ENCODE measurements around the gene MAFG.
"Not testable (repeated sequence)": the region's sequence is repeated elsewhere in the genome, so short reads cannot be mapped to it uniquely, and the experiment has no call there.

The MAFG gene

DNA sequence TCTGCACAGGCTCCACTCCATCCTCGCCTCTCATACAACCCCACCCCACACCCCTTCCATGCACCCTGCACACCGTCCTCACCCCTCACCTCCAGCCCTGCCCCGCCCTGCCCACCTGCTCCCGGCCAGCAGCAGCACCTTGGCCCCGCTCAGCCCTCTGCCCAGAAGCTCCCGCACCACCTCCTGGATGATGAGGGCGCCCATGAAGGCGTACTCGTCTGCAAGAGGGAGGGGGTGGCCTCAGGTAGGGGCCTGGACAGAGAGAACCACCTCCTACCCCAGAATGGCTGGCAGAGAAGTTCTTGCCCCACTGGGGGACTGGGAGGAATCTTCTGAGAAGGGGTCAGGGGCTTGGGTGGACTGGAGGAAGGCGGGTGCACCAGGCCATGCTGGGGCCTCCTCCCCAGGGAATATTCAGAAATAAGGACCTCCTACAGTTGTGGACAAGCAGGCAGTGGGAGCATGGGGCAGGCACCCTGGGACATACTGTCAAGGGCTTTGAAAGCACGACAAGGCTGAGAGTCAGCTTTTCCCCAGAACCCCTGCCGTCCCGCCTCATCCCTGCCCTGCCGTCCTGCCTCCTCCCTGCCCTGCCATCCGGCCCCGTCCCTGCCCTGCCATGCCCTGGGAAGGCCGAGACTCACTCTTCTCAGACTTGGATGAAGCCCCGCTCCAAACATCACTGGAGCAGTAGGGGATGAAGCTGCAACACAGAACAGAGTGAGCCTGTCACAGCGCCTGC, 30.3 kb upstream of the MAFG start:
- no peak for FAIRE-seq

DNA sequence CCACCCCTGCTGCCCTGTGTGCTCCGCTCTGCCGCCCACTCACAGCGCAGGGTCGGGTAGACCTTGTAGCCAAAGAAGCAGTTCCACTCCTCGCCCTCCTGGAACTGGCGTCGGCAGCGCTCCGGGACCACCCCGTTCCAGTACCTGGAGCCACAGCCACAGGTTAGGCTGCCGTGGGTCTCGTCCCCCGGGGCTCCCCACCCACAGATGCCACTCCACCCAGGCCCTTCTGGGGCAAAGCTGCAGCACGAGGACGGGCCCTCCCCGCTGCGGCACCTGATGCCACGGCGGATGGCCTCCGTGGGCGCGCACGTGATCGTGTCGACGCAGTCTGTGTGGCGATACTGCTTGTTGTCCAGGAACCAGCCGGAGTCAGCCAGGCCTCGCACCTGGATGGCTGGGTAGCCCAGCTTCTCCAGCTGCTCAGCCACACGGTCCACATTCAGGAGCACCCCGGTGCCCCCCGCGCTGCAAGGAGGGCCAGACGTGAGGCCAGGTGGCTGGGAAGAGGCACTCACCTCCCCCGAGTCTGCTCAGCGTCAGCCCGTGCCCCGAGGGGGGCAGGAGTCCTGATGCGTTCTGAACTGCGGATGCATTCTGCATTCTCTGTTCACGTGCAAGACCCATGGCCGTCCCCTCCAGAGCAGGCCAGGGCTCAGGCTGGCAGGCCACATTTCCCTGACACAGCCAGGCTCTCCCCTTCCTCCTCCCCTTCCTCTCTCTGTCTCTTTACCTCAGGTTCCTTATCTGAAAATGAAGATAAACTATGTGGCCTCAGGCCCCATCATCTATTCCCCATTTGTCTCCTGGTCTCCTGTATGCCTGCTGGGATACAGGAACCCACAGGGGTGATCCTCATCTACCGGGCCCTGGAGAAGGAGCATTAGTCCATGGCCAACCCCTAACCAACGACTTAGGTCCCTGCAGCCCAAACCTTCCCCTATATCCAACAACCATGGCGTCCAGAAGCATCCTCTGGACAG, 29.4 kb upstream of the MAFG start:
- FAIRE-seq: no peak

DNA sequence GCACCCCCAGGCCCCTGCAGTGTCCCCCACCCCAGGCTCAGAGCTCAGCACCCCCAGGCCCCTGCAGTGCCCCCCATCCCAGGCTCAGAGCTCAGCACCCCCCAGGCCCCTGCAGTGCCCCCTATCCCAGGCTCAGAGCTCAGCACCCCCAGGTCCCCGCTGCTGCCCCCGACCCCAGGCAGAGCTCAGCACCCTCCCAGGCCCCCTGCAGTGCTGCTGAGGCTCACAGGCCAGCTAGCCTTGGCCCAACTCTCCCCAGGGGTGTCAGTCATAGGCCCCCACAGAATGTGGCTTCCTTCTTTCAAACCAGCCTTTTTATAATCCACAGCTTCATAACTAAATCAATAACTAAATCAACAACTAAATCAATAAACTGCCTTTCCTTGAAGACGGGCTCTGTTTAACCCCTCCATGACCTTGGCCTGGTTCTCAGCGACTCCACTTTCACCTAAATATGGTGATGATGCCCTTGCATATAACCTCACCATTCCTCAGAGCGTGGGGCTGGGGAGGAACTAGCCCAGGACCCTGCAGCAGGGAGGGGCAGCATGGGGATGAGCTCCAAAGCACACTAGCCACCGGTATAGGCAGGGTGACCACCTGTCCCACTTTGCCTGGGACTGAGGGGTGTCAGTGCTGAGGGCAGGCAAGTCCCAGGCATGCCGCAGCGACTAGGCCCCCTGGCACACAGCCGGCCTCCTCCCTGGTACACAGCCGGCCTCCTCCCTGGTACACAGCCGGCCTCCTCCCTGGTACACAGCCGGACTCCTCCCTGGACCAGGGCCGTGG, 28.4 kb upstream of the MAFG start:
- FAIRE-seq: no peak

DNA sequence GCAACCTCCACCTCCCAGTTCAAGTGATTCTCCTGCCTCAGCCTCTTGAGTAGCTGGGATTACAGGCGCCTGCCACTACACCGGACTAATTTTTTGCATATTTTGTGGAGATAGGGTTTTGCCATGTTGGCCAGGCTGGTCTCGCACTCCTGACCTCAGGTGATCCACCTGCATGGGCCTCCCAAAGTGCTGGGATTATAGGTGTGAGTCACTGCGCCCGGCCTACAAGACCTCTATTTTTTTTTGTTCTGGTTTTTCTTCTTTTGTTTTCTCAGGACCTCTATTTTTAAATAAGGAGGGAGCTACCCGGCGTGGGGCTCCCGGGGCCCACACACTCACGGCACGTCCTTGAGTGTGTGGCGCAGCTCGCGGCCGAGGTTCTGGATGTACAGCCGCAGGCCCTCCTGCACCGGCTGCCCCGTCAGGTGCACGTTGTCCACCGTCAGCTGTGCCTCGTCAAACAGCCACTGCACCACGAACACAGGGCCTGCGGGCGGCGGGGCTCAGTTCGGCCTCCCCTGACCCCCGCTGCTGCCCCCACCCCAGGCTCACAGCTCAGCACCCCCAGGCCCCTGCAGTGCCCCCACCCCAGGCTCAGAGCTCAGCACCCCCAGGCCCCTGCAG, 27.6 kb upstream of the MAFG start:
- no peak for FAIRE-seq

DNA sequence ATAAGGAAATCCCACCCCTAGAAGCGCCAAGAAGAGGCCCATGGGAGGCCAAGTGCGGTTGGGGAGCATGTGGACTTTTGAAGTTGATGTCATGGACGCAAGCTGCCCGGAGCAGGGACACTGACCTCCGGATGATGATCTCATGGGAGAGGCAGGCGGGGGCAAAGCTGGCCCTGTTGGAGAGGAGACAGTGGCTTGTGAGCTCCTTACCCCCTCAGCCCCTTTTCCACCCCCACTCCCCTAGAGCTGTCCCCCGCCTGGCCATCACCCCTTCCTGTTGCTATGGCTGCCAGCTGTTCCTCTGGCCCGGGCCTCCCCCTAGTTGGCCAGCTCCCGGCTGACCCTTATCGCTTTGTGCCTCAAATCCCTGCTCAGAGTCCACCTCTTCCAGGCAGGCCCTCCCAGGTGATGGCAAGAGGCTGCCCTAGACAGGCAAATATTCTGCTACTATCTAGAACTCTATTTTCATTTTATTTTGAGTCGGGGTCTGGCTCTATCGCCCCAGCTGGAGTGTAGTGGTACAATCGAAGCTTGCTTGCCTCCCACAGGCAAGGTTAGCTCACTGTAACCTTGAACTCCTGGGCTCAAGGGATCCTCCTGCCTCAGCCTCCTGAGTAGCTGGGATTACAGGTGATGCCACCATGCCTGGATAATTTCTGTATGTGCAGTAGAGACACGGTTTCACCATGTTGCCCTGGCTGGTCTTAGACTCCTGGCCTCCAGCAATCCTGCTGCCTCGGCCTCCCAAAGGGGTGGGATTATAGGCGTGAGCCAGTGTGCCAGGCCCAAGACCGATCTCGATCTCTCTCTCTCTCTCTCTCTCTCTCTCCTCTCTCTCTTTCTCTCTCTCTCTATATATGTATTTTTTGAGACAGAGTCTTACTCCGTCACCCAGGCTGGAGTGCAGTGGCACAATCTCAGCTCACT, 26.9 kb upstream of the MAFG start:
- FAIRE-seq: no peak

- not testable (repeated sequence) for FAIRE-seq
Measured at GRCh38 chr17:81953443-81953842, 25.9 kb upstream of the MAFG start.

DNA sequence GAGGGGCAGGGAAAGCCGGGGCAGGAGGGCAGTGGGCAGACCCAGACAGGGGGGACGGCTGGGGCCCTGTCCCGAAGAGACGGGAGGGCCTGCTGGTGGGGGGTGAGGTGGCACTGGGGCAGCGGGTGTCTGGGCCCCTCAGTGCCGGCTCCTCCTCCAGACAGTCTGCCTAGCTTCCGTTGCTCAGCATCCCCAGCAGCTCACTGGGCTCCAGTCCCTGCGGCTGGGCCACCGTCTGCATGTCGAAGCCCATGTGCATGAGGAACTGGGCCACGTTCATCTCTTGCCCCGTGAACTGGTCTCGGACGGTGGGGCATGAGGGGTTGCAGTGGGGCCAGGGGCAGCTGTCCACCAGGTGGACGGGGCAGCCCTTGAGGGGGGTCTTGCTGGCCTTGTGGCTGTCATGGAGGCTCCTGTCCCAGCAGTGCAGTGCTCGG, 25.3 kb upstream of the MAFG start:
- FAIRE-seq: no peak

GRCh38 chr17:81951785-81952684, 24.5 kb upstream of the MAFG start:
- FAIRE-seq: no peak

DNA sequence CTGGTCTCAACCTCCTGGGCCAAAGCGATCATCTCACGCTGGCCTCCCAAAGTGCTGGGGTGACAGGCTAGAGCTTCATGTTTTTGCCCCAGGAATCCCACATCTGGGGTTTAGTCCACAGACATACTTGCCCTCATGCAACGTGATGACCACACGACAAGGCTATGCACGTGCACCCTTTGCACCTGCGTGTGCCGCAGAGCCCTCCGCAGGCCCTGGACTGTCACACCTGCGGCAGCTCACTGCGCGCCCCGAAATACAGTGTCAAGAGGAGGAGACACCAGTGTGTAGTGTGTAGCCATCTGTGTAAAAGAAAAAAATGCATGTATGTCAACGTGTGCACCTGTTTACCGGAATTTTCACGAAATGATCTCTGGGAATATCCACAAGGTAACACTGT, 23.0 kb upstream of the MAFG start:
- no peak for FAIRE-seq

DNA sequence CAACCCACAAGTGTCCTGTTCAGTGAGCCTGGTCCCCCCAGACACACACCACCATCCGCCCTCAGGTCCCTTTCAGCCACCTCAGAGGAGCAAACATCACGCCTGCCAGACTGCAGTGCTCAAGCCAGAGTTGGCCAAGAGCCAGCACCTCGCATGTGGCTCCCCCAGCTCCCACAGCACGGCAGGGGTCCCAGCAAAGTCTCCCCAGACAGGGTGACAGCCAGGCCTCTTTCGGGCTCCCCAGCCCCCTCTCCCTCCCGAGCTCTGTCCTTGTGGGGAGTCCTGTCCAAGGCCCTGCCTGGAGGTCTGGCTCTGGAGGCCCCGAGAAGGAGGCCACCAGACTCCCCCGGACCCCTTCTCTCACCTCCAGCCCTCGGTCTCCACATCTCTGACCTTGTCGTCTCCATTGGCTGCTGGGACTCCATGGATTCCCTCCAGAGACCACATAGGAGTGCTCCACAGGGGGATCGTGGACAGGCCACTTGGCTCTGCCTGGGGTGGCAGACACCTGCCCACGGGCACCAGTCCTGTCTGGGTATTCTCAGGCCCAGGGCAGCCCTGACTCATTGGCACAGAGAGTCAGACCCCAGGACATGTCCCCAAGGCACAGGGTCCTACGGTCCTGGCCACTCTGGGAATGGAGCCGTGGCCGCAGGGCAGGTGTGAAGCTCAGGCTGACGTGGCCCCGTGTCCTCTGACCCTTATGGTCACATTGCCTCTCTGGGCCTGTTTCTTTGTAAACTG, 21.3 kb upstream of the MAFG start:
- no peak for FAIRE-seq

- FAIRE-seq: no peak
Measured at GRCh38 chr17:81947189-81947588, 19.7 kb upstream of the MAFG start, which contains the start of gene MYADML2. TSS of gene MYADML2 (minus strand) at chr17:81947233. CDS start at chr17:81941741, 5,492 bp downstream.

- FAIRE-seq: no peak
Measured at GRCh38 chr17:81944858-81945257, 17.3 kb upstream of the MAFG start.

GRCh38 chr17:81942167-81942553, 14.6 kb upstream of the MAFG start:
- FAIRE-seq: no peak

GRCh38 chr17:81941484-81942166, 14.1 kb upstream of the MAFG start:
- FAIRE-seq: no peak

DNA sequence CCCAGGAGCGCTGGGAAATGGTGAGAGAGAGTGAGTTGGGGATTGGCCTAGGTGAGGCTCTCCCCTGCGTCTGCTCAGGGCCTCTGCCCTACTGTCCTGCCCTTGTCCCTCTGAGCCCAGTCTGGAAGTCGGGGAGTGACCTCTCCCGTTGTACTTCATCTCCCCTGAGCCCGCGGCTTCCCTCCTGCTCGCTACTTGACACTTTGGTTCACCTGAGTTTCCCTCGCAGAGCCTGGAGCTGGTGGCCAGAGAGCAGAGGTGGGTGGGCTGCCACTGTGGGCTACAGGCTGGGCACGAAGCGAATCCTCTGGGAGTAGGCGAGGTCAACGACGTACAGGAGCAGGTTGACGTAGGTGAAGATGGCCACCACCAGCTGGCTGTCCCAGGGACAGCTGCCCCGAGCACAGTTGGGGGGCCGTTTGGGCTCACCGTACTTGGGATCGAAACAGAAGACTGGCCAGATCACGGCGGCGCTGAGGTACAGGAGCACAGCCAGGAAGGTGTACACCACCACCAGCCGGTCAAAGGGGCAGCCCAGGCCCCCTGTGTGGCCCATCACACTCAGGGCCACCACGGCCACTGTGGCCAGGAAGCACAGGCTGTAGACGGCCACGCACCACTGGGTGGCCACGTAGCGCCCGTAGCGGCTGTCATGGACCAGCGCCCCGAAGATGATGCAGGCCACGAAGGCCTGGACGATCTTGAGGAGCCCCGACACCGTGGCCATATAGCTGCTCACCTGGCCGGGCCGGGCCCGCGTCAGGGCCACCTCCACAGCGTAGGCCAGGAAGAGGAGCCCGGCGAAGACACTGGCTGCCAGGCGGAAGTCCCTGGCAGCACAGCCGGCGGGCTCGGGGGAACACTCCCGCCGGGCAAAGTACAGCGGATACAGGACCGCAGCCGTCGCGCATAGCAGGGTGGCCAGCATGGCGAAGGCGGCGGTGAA, 13.3 kb upstream of the MAFG start:
- no peak for FAIRE-seq

GRCh38 chr17:81939881-81940385, 12.4 kb upstream of the MAFG start:
- no peak for FAIRE-seq

DNA sequence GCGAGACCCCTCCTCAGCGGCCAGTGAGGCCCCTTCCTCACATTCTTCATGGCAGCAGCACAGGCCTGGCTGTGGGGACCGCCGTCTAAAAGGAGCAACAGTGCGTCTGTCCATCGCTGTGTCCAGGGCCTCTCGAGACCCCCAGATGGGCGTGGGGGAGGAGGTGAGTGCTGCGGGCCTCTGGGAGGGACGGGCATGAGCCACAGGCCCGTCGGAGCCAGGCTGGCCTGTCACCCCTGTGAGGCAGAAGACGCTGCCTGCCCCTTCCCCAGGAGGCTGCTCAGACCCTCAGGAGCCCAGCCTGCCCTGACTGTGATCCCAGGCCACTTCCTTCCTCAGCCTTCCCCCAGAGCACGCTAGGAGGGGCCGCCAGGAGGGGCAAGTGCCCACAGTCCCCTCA, 11.7 kb upstream of the MAFG start:
- FAIRE-seq: no peak

- no peak for FAIRE-seq
Measured at GRCh38 chr17:81935709-81936084, 8.2 kb upstream of the MAFG start.
